K562 (cell line): ENCODE data around the gene FBRS. TPM values are rescaled to one million over a fixed set of nuclear protein-coding genes. Genes with fewer than 3 reads are reported as not detected.

ENCODE experiments used
- COPS2 ChIP-seq: fragments of 450-650 bp; conservative IDR thresholded peaks from 2 replicates; pipeline ENCODE4 v1.6.1; 2016; ENCODE audit warnings: mild to moderate bottlenecking, moderate library complexity
- DNMT1 ChIP-seq: fragments of 450-650 bp; IDR thresholded peaks from 2 replicates; pipeline ENCODE4 v1.6.1; 2016; ENCODE audit warnings: antibody characterized with exemption, mild to moderate bottlenecking
- ELF1 ChIP-seq: fragments of 200-800 bp; sonication (Bioruptor generic); IDR thresholded peaks from 2 replicates; pipeline ENCODE4 v1.6.1; 2016; ENCODE audit warnings: missing genetic modification characterization, missing compliant biosample characterization
- ETS1 ChIP-seq: conservative IDR thresholded peaks from 2 replicates; pipeline ENCODE4 v1.6.1; 2011; ENCODE audit warnings: low read depth, mild to moderate bottlenecking, low read length; ENCODE audit not compliant: control insufficient read depth
- ETV5 ChIP-seq: sonication (generic); formaldehyde crosslinking; IDR thresholded peaks from 2 replicates; pipeline ENCODE4 v1.4.0; 2020; ENCODE audit warnings: low read depth, mild to moderate bottlenecking, missing genetic modification reagents
- FOXA3 ChIP-seq, 2 experiments: fragments of 450-650 bp in 1 of 2; sonication (generic) in 1 of 2; formaldehyde crosslinking; IDR thresholded peaks in 1 of 2; conservative IDR thresholded peaks in 1 of 2; 2 replicates each; pipeline versions ENCODE4 v1.4.0 to v1.8.0; 2020 to 2022; ENCODE audit warnings: mild to moderate bottlenecking in 2 of 2, missing genetic modification reagents in 1 of 2
- GTF2A2 ChIP-seq: IDR thresholded peaks from 2 replicates; pipeline ENCODE4 v1.6.1; 2016; ENCODE audit warnings: mild to moderate bottlenecking, missing genetic modification characterization, missing compliant biosample characterization
- KAT2B ChIP-seq: IDR thresholded peaks from one replicate; pipeline ENCODE4 v1.6.1; 2012; ENCODE audit warnings: low read depth, mild to moderate bottlenecking, control low read depth, inconsistent platforms, low read length, moderate library complexity
- KAT8 ChIP-seq: fragments of 450-650 bp; IDR thresholded peaks from 2 replicates; pipeline ENCODE4 v1.6.1; 2016; ENCODE audit warnings: low read depth, mild to moderate bottlenecking
- NBN ChIP-seq: fragments of 450-650 bp; IDR thresholded peaks from 2 replicates; pipeline ENCODE4 v1.6.1; 2016; ENCODE audit warnings: low read depth, mild to moderate bottlenecking
- NEUROD1 ChIP-seq: fragments of 150-350 bp; IDR thresholded peaks from 2 replicates; pipeline ENCODE4 v1.6.1; 2014; ENCODE audit warnings: borderline replicate concordance, low read length, low read depth; ENCODE audit not compliant: partially characterized antibody
- NR2C2 ChIP-seq, 2 experiments: fragments of 200-800 bp in 1 of 2; sonication (Bioruptor generic) in 1 of 2; sonication (generic) in 1 of 2; formaldehyde crosslinking in 1 of 2; IDR thresholded peaks; 2 replicates each; pipeline versions ENCODE4 v1.6.1 to v1.8.0; 2016 to 2022; ENCODE audit warnings: mild to moderate bottlenecking in 1 of 2, missing compliant biosample characterization in 1 of 2, missing genetic modification characterization in 1 of 2, missing genetic modification reagents in 1 of 2
- NR4A1 ChIP-seq, 2 experiments: fragments of 250-450 bp in 1 of 2; fragments of 450-650 bp in 1 of 2; sonication (Bioruptor Pico) in 1 of 2; IDR thresholded peaks; 2 replicates each; pipeline versions ENCODE4 v1.4.0 to v1.6.1; 2016 to 2020; ENCODE audit warnings: mild to moderate bottlenecking in 2 of 2, missing compliant biosample characterization in 1 of 2, missing genetic modification characterization in 1 of 2, moderate library complexity in 1 of 2
- PCBP2 ChIP-seq: fragments of 200-400 bp; formaldehyde crosslinking; IDR thresholded peaks from 2 replicates; pipeline ENCODE4 v1.6.1; 2018; ENCODE audit warnings: low read length, low read depth, mild to moderate bottlenecking, moderate library complexity; ENCODE audit not compliant: poor library complexity, severe bottlenecking
- POLR2A ChIP-seq: fragments of 450-650 bp; conservative IDR thresholded peaks from 2 replicates; pipeline ENCODE4 v1.6.1; 2016
- PRDM10 ChIP-seq: fragments of 450-650 bp; IDR thresholded peaks from 2 replicates; pipeline ENCODE4 v1.6.1; 2018; ENCODE audit not compliant: partially characterized antibody
- PURB ChIP-seq: sonication (generic); formaldehyde crosslinking; IDR thresholded peaks from 2 replicates; pipeline ENCODE4 v1.9.0; 2021; ENCODE audit warnings: low read depth, mild to moderate bottlenecking, missing genetic modification reagents
- RBM25 ChIP-seq: fragments of 200-400 bp; formaldehyde crosslinking; IDR thresholded peaks from 2 replicates; pipeline ENCODE4 v1.6.1; 2018; ENCODE audit warnings: low read length, low read depth, moderate library complexity; ENCODE audit not compliant: severe bottlenecking
- SAFB ChIP-seq: fragments of 200-400 bp; formaldehyde crosslinking; IDR thresholded peaks from 2 replicates; pipeline ENCODE4 v1.6.1; 2017; ENCODE audit warnings: low read depth, low read length, borderline replicate concordance
- TBL1XR1 ChIP-seq, 2 experiments: IDR thresholded peaks; 2 replicates each; pipeline ENCODE4 v1.6.1; 2012; ENCODE audit warnings: improper control_type of control experiment in 2 of 2, low read length in 2 of 2, mild to moderate bottlenecking in 1 of 2
- ZNF133 ChIP-seq: fragments of 250-450 bp; sonication (Bioruptor Pico); IDR thresholded peaks from 2 replicates; pipeline ENCODE4 v1.4.0; 2020; ENCODE audit warnings: mild to moderate bottlenecking
- ZNF239 ChIP-seq: fragments of 250-450 bp; sonication (Bioruptor Pico); IDR thresholded peaks from 2 replicates; pipeline ENCODE4 v1.4.0; 2020; ENCODE audit warnings: mild to moderate bottlenecking
- ZNF764 ChIP-seq: fragments of 250-450 bp; sonication (Bioruptor Pico); IDR thresholded peaks from 2 replicates; pipeline ENCODE4 v1.4.0; 2020; ENCODE audit warnings: low read depth, mild to moderate bottlenecking, moderate library complexity
- polyA plus RNA-seq, 8 experiments: library from polyadenylated mRNA; depleted of rRNA in 4 of 8; stranded (reverse) in 5 of 8; unstranded in 3 of 8; fragments of >200 nt; fragmentation: Nextera tagmentation in 2 of 8; fragmentation: Illumina TruSeq in 1 of 8; extraction: Ambion mirVana in 2 of 8; extraction: Trizol in 1 of 8; gene quantifications; 2 replicates each; pipeline versions ENCODE4 v1.2.1 to v1.2.3, GENCODE V29; 2011 to 2014; ENCODE audit warnings: inconsistent platforms in 1 of 8, missing spikeins in 1 of 8
- total RNA-seq, 7 experiments: library from RNA; depleted of rRNA in 6 of 7; stranded (reverse); fragments of >200 nt in 6 of 7; fragmentation: Illumina TruSeq in 2 of 7; extraction: Trizol in 2 of 7; gene quantifications; 2 replicates each; pipeline versions ENCODE4 v1.2.1 to v1.2.3, GENCODE V29; 2011 to 2021; ENCODE audit warnings: low replicate concordance in 1 of 7

FBRS gene
- total and polyA plus RNA-seq, 9 of the 15 experiments (the other 6 are each of a cell fraction or from before 2014, with no cell fraction given) = 0.32 to 59.5 (median 13.1) TPM

- TF ChIP-seq NR4A1 (CRISPR knock-in tag; IDR thresholded peaks at IDR 0.05) (no peak), NR4A1 (tag; IDR thresholded peaks at IDR 0.05) (peak; percentile 63; the same call in 1 of the 2 replicates), PCBP2 (no peak), PURB (CRISPR knock-in tag) (no peak), ZNF764 (CRISPR knock-in tag) (no peak), GTF2A2 (tag) (no peak), TBL1XR1 (IDR thresholded peaks at IDR 0.05; ENCODE audit: low read length in 2 of 2) (no peak; a peak in 1 of 4 replicates), SAFB (0 out of 2 replicates have a peak, but pooled peaks have one; percentile 2), FOXA3 (CRISPR knock-in tag; conservative IDR thresholded peaks at IDR 0.05 in 1 of 2, IDR thresholded peaks at IDR 0.05 in 1 of 2) (no peak), RBM25 (peak; percentile 99), KAT2B (no peak), DNMT1 (no peak), ELF1 (tag) (peak; percentile 89), ZNF239 (CRISPR knock-in tag) (0 out of 2 replicates have a peak, but pooled peaks have one; percentile 13), COPS2 (no peak), NR2C2 (CRISPR knock-in tag; IDR thresholded peaks at IDR 0.05) (peak; percentile 60; the same call in 1 of the 2 replicates), NR2C2 (tag; IDR thresholded peaks at IDR 0.05) (peak; percentile 93), NEUROD1 (peak; percentile 99), PRDM10 (peak; percentile 8), ETV5 (CRISPR knock-in tag) (no peak; the same call in 1 of the 2 replicates), ZNF133 (CRISPR knock-in tag) (no peak), NBN (no peak), POLR2A (peak; percentile 85), KAT8 (no peak), ETS1 (peak; percentile 93)
Observed at GRCh38 chr16:30609926-30610839, 48.0 kb upstream of the FBRS start, which contains the start of gene ZNF689 (continued).
